Limb (tissue), 2 donors: ENCODE results near the gene MACIR.

Source experiments
- DNase-seq, 2 donors: peaks; one replicate each; pipeline ENCODE4 v3.0.0-alpha.2; 2016; ENCODE audit errors: extremely low spot score in 2 of 2

The MACIR gene

GRCh38 chr5:103291606-103292005, 33.0 kb downstream of the MACIR start:
- DNase-seq = no peak

GRCh38 chr5:103293099-103293498, 34.5 kb downstream of the MACIR start:
- DNase-seq = no peak

- no peak for DNase-seq
Measured at GRCh38 chr5:103293719-103294118, 35.2 kb downstream of the MACIR start.

GRCh38 chr5:103294906-103295305, 36.3 kb downstream of the MACIR start:
- no peak for DNase-seq

- DNase-seq = no peak
Measured at GRCh38 chr5:103295424-103295823, 36.9 kb downstream of the MACIR start.

GRCh38 chr5:103295871-103296270, 37.3 kb downstream of the MACIR start:
- no peak for DNase-seq

GRCh38 chr5:103298117-103298516, 39.6 kb downstream of the MACIR start:
- DNase-seq = no peak

- DNase-seq = no peak
Measured at GRCh38 chr5:103298607-103299188, 40.1 kb downstream of the MACIR start.

GRCh38 chr5:103305809-103306208, 47.2 kb downstream of the MACIR start:
- no peak for DNase-seq

- no peak for DNase-seq
Measured at GRCh38 chr5:103307470-103307869, 48.9 kb downstream of the MACIR start.

GRCh38 chr5:103308774-103309173, 50.2 kb downstream of the MACIR start:
- no peak for DNase-seq

- no peak for DNase-seq
Measured at GRCh38 chr5:103313056-103313455, 54.5 kb downstream of the MACIR start.

- DNase-seq = no peak
Measured at GRCh38 chr5:103315455-103315854, 56.9 kb downstream of the MACIR start.

GRCh38 chr5:103327451-103327850, 68.9 kb downstream of the MACIR start:
- DNase-seq = no peak

- no peak for DNase-seq
Measured at GRCh38 chr5:103327893-103328292, 69.3 kb downstream of the MACIR start.
